ENCODE data around the gene SNORC. TPM values are rescaled to one million over a fixed set of nuclear protein-coding genes. Genes with fewer than 3 reads are reported as not detected.

The SNORC gene
- total RNA-seq, 2 experiments from 2014 or later: 1.5 to 2.4 TPM

GRCh38 chr2:232873909-232874641 lies 4.0 kb downstream of the SNORC start:
- Mint-ChIP-seq H3K9me3 (no peaks in the 10 kb centered on the region), H3K4me1 (peaks cover 5% of the 10 kb centered on the region), H3K36me3 (no peaks in the 10 kb centered on the region), H3K27ac (no peak overlapping the region), H3K4me3 (no peak overlapping the region), H3K27me3 (peaks cover 16% of the 10 kb centered on the region)
- no peak for DNase-seq

DNA sequence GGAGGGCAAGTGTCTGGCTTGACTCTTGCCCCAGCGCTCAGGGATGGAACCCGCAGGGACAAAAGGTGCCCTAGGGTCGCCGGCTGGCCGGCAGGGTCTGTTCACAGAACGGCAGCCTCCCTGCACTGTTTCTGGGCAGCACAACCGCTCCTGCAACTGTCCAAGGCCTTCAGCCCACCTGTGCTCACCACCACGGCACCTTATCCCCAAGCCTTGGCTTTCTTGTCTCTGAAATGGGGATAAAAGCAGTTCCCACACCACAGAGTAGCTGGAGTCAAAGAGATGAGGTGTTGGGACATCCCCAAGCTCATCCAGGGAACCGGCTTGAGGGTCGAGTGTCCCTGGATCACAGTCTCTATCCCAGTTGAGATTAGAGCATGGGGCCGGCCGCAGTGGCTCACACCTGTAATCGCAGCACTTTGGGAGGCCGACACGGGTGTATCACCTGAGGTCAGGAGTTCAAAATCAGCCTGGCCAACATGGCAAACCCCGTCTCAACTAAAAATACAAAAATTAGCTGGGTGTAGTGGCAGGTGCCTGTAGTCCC lies 4.7 kb downstream of the SNORC start:
- H3K27me3 Mint-ChIP-seq: peaks cover 16% of the 10 kb centered on the region

GRCh38 chr2:232875256-232876121 lies 5.4 kb downstream of the SNORC start:
- Mint-ChIP-seq H3K4me1 (peaks cover 5% of the 10 kb centered on the region), H3K27me3 (peaks cover 16% of the 10 kb centered on the region), H3K4me3 (peak overlapping the region; percentile 57), H3K9me3 (no peaks in the 10 kb centered on the region), H3K36me3 (no peaks in the 10 kb centered on the region), H3K27ac (no peak overlapping the region)
- no peak for DNase-seq

More for the DNA sequence above, 4.7 kb downstream of the SNORC start:
- Mint-ChIP-seq H3K9me3 (no peaks in the 10 kb centered on the region), H3K36me3 (no peaks in the 10 kb centered on the region), H3K4me1 (peaks cover 5% of the 10 kb centered on the region), H3K27ac (no peak overlapping the region), H3K4me3 (peak overlapping the region; percentile 57)
- DNase-seq: no peak

GRCh38 chr2:232876161-232876977 lies 6.3 kb downstream of the SNORC start:
- DNase-seq: peak; percentile 47
- peaks cover 5% of the 10 kb centered on the region for H3K4me1 Mint-ChIP-seq
- H3K9me3 Mint-ChIP-seq: no peaks in the 10 kb centered on the region
- no peak overlapping the region for H3K27ac Mint-ChIP-seq
- no peaks in the 10 kb centered on the region for H3K36me3 Mint-ChIP-seq
- peaks cover 16% of the 10 kb centered on the region for H3K27me3 Mint-ChIP-seq
- peak overlapping the region; percentile 42 for H3K4me3 Mint-ChIP-seq

- Mint-ChIP-seq H3K4me3 (peak overlapping the region; percentile 40), H3K4me1 (peaks cover 5% of the 10 kb centered on the region), H3K36me3 (no peaks in the 10 kb centered on the region), H3K9me3 (no peaks in the 10 kb centered on the region), H3K27me3 (peaks cover 16% of the 10 kb centered on the region), H3K27ac (no peak overlapping the region)
- no peak for DNase-seq
These were observed 6.9 kb downstream of the SNORC start for GRCh38 chr2:232876978-232877441.

DNA sequence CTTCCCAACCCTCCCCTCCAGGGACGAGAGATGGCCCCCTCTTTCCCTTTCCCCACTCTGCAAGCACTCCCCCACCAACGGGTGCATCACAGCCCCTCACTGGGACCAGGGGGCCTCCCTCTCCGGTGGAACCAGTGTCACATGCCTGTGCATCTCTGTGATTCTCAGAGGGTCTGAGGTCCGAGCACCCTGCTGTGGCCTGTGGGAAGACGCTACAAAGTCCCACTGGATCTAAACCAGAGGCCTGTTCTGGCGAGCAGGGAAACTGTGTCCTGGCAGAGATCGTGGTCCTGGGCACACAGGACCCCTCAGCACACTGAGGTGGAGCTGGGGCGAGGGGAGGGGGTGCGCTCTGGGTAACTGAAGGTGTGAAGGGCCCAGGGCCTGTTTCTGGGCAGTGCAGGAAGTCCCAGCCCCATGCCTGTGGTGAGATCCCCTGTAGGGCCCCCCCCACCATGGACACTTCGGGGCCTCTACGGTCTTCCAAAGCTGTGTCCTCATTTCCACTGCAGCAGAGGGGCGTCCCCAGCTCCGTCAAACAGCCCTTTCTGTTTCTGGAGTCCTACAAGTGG lies 8.0 kb downstream of the SNORC start:
- Mint-ChIP-seq H3K27me3 (peaks cover 16% of the 10 kb centered on the region), H3K27ac (no peak overlapping the region), H3K4me1 (peaks cover 5% of the 10 kb centered on the region), H3K4me3 (no peak overlapping the region), H3K36me3 (no peaks in the 10 kb centered on the region), H3K9me3 (no peaks in the 10 kb centered on the region)
- no peak for DNase-seq

- no peak for DNase-seq
- Mint-ChIP-seq H3K4me1 (peaks cover 5% of the 10 kb centered on the region), H3K36me3 (no peaks in the 10 kb centered on the region), H3K27me3 (peaks cover 16% of the 10 kb centered on the region), H3K9me3 (no peaks in the 10 kb centered on the region), H3K27ac (no peak overlapping the region), H3K4me3 (no peak overlapping the region)
These were observed 9.0 kb downstream of the SNORC start for GRCh38 chr2:232878855-232879617.

GRCh38 chr2:232879618-232880494 lies 9.8 kb downstream of the SNORC start:
- Mint-ChIP-seq H3K4me1 (peaks cover 5% of the 10 kb centered on the region), H3K36me3 (no peaks in the 10 kb centered on the region), H3K27me3 (peaks cover 13% of the 10 kb centered on the region), H3K4me3 (no peak overlapping the region), H3K27ac (no peak overlapping the region), H3K9me3 (no peaks in the 10 kb centered on the region)
- DNase-seq: no peak

- H3K27me3 Mint-ChIP-seq: peaks cover 3% of the 10 kb centered on the region
- H3K36me3 Mint-ChIP-seq: no peaks in the 10 kb centered on the region
- no peak for DNase-seq
- no peak overlapping the region for H3K4me3 Mint-ChIP-seq
- H3K4me1 Mint-ChIP-seq: no peaks in the 10 kb centered on the region
- no peaks in the 10 kb centered on the region for H3K9me3 Mint-ChIP-seq
- no peak overlapping the region for H3K27ac Mint-ChIP-seq
These were observed 10.8 kb downstream of the SNORC start for GRCh38 chr2:232880764-232881351.

DNA sequence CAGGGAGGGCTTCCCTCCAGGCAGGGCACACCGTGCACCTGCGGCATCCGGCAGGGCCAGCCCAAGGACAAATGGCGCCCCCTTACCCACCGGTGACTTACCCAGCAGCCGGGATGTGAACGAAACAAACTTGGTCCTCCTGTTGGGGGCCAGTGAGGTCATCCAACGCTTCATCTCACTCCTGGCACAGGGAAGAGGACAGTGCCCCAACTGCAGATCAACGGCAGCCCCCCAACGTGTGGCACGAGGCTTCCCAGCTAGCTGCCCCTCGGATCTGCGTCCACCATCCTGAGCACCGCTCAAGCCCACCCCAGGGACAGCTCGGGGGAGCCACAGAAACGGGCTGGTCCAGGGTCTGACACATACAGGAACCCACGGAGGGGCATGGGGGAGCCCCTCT lies 12.0 kb downstream of the SNORC start:
- H3K4me1 Mint-ChIP-seq: no peaks in the 10 kb centered on the region
- no peak for DNase-seq
- no peak overlapping the region for H3K4me3 Mint-ChIP-seq
- no peaks in the 10 kb centered on the region for H3K9me3 Mint-ChIP-seq
- no peak overlapping the region for H3K27ac Mint-ChIP-seq
- peaks cover 3% of the 10 kb centered on the region for H3K27me3 Mint-ChIP-seq
- no peaks in the 10 kb centered on the region for H3K36me3 Mint-ChIP-seq

DNA sequence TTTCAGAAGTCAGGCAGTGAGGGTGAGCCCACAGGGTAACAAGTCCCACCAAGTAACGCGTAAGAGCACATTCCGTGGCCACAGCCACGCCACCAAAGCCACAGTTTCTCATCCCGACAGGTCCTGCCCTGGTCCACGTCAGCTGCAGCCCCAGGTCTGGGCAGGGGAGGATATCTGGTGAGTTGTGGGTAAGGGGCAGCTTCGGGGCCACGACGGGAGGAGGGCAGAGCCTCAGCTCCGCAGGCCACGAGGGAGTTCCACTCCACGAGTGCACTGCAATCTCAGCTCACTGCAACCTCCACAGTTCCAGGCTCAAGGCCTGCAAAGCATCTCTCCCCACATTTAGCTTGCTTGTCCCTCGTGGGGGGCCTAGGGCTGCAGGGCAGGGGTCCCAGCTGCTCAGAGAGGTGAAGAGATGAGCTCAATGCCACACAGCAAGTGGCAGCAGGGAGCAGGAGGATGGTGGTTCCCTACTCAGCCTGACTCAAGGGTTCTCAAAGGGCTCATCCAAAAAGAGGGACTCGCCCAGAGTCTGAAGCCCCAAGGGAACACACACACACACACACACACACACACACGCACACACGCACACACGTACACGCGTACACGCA lies 12.5 kb downstream of the SNORC start:
- Mint-ChIP-seq H3K4me1 (no peaks in the 10 kb centered on the region), H3K27ac (no peak overlapping the region), H3K9me3 (no peaks in the 10 kb centered on the region), H3K4me3 (no peak overlapping the region), H3K36me3 (no peaks in the 10 kb centered on the region), H3K27me3 (peaks cover 3% of the 10 kb centered on the region)
- DNase-seq: no peak

DNA sequence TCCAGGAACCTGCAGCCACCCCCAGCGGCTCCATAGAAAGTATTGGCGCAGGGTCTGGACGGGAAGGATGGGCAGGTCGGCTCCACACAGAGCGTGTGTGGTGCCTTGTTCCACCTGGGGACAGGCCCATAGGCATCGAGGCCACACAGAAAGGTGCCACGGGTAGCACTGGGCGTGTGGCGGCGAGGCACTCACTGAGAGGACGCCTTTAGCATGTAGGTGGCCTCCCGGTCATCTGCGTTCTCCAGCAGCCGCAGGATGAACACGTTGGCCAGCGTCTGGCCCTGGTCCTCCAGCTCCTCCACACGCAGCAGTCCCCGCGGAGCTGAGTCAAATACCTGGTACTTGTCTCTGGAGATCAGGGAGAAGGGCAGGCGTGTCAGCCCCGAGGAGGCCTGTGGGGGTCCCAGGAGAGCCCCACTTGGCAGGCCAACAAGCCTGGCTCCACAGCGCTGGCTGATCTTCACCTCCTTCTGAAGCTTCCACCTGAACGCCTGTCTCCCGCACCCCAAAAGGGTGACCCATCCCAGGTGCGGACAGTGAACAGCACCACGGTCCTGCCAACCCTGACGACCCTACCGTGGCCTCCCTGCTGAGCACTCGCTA lies 13.2 kb downstream of the SNORC start:
- DNase-seq: no peak
- no peaks in the 10 kb centered on the region for H3K9me3 Mint-ChIP-seq
- H3K36me3 Mint-ChIP-seq: no peaks in the 10 kb centered on the region
- no peaks in the 10 kb centered on the region for H3K27me3 Mint-ChIP-seq
- H3K4me3 Mint-ChIP-seq: no peak overlapping the region
- H3K27ac Mint-ChIP-seq: no peak overlapping the region
- no peaks in the 10 kb centered on the region for H3K4me1 Mint-ChIP-seq
